ENCODE data around the gene FGF5.

Gene FGF5

DNA sequence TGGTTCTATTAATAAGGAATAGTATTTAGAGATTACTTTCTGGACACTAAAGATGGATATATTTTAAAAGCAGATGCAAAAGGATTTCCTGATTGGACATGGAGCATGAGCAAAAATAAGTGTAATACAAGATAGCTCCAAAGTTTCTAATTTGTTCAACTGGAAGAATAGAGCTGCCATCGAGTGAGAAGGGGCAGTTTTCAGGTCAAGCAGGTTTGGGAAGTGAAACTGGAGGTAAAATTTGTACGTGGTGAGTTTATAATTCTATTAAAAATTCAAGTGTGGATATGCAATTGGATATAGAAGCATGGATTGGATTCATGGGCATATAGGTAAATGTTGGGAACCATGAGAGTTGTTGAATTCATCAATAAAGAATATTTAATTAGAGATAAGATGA is 37.3 kb upstream of the FGF5 start:
- TF ChIP-seq, protein P1, sequence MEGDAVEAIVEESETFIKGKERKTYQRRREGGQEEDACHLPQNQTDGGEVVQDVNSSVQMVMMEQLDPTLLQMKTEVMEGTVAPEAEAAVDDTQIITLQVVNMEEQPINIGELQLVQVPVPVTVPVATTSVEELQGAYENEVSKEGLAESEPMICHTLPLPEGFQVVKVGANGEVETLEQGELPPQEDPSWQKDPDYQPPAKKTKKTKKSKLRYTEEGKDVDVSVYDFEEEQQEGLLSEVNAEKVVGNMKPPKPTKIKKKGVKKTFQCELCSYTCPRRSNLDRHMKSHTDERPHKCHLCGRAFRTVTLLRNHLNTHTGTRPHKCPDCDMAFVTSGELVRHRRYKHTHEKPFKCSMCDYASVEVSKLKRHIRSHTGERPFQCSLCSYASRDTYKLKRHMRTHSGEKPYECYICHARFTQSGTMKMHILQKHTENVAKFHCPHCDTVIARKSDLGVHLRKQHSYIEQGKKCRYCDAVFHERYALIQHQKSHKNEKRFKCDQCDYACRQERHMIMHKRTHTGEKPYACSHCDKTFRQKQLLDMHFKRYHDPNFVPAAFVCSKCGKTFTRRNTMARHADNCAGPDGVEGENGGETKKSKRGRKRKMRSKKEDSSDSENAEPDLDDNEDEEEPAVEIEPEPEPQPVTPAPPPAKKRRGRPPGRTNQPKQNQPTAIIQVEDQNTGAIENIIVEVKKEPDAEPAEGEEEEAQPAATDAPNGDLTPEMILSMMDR (IDR thresholded peaks at IDR 0.05), result no peak

DNA sequence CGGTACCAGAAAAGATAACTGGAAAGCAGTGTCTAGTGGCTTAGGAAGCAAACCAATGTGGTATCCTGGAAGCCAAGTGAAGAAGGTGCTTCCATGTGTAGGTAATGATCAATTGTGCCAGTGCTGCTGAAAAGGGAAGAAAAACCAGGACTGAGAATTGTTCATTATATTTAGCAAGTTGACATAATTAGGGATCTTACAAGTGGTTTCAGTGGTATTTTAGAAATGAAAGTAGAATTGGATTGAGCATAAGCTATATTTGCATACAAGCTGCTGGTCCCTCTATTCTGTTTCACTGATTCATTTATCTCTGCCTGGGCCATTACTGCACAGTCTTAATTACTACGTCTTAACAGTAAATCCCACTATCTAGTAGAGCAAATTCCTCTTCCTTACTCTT is 36.9 kb upstream of the FGF5 start:
- TF ChIP-seq, protein P1 (IDR thresholded peaks at IDR 0.05), result no peak

DNA sequence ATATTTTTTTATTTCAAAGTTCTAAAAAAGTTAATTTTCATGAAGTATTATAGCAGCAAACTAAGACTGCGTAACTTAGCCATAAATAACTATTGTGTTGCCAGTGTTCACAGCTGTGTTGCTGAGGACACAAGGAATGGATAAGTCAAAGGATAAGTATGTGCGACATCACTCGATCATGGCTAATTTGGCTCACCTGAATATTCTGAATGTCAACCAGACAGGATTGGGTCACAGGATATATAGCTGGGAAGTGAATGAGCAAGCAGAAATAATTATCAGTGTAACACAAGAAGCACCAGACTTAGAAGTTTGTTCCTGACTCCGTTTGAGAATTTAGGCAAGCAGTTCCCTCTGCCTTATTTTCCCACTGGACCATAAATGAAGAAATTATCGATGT is 35.3 kb upstream of the FGF5 start:
- TF ChIP-seq, protein P1 (IDR thresholded peaks at IDR 0.05), result no peak

DNA sequence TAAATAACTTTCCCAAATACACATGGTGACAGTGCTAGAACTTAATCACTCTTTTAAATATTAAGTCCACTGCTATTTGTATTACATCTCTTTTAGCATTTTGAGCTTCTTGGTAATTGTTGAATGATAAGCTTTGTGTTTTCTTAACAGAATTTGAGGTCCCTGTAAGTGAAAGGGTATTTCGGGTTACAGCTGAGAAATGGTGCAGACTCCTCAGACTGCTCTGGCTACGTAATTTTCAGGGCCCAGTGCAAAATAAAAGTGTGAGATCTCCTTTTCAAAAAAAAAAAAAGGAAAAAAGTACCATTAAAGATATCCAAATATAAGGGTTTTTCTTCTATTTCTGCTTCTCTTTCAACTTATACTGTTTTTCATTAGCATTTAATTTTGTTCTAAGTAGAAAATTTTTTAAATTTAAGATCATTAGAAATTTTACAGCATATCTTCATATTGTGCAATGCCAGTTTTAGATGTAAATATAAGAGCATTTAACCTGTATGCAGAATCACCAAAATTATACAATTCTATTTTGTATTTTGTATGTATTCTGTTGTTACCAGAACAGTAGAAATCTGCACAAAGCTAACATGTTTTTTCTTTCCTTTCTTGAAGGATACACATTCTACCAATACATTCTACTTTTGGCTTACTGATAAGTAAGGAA is 33.6 kb upstream of the FGF5 start:
- TF ChIP-seq, protein P1 (IDR thresholded peaks at IDR 0.05), result no peak

DNA sequence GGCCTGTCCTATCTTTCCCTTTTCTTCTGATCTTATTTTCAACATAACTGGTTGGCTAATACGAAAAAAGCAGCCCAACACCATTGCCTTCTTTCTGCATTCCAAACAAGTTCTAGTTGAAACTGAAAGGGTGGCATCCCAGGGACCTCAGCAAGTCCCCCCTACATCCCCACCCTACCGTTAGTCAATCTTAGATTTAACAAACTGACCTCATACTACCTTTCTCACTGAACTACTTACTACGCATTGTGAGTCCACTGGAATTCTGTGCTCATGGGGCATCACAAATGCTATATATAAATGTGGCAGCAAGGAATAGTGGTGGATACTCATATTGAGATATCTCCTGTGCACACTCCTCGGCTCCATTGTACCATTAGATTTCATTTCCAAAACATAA is 33.1 kb upstream of the FGF5 start:
- TF ChIP-seq, protein P1 (IDR thresholded peaks at IDR 0.05), result no peak

DNA sequence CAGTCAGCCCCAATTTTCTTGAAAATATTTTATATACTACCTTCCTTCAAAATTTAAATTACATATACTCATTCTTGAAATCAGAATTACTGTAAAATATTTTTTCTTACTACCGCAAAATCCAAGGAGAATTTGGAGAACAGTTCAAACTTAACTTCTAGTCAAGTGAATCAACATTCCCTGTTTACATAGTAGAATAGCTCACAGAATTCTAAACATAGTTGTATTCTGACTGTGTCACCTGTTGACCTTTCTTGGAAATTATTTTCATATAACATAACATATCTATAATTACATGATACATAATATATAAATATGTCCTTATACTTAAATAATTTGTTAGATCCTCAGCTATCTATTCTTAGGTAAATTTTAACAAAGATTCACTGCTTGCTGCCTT is 31.0 kb upstream of the FGF5 start:
- TF ChIP-seq, protein P1 (IDR thresholded peaks at IDR 0.05), result no peak

DNA sequence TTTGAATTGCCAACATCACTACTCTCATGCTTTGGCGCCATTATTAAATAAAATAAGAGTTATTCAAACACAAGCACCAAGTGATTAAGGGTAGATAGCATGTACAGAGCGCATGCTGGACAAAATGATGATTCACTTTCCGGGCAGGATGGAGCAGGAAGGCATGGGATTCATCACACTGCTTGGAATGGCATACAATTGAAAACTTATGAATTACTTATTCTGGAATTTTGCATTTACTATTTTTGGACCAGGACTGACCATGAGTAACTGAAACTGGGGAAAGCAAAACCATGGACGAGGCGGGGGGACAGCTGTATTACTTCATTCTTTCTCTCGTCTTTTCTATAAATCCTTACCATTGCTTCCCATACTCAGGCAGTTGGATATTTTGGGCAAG is 28.5 kb upstream of the FGF5 start:
- TF ChIP-seq, protein P1 (IDR thresholded peaks at IDR 0.05), result no peak

Measured in LNCAP (cell line).